ENCODE measurements around the gene SLC29A4.

- TF ChIP-seq CTCF (IDR thresholded peaks at IDR 0.05) (no peak), POLR2A (IDR thresholded peaks at IDR 0.05) (no peak), POLR2AphosphoS5 (IDR thresholded peaks at IDR 0.05) (no peak), EP300 (IDR thresholded peaks at IDR 0.05) (no peak)
Measured at GRCh38 chr7:5266191-5267028, 16.3 kb upstream of the SLC29A4 start.

Data from stomach (tissue), 4 donors.